Adrenal gland (tissue), 5 donors: ENCODE results near the gene AMBRA1.

Source experiments
- POLR2A ChIP-seq, 2 donors: fragments of 450-650 bp; IDR thresholded peaks; one replicate each; pipeline ENCODE4 v1.6.1; 2017; ENCODE audit warnings: antibody characterized with exemption in 2 of 2, mild to moderate bottlenecking in 2 of 2, moderate library complexity in 1 of 2
- TF ChIP-seq, protein P1 (sequence below), 6 experiments: fragments of 450-650 bp in 4 of 6; fragments of 200-600 bp in 2 of 6; sonication (generic) in 1 of 6; IDR thresholded peaks; 1 replicate in 5 of 6; 2 replicates in 1 of 6; pipeline versions ENCODE4 v1.5.1 to v1.8.0; 2016 to 2021; ENCODE audit warnings: antibody characterized with exemption in 6 of 6, mild to moderate bottlenecking in 2 of 6, moderate library complexity in 1 of 6
- donor health status: DM: no; HTN: no; CAD: no.

GRCh38 chr11:46498179-46498578 is 95.6 kb downstream of the AMBRA1 start:
- TF ChIP-seq, protein P1, sequence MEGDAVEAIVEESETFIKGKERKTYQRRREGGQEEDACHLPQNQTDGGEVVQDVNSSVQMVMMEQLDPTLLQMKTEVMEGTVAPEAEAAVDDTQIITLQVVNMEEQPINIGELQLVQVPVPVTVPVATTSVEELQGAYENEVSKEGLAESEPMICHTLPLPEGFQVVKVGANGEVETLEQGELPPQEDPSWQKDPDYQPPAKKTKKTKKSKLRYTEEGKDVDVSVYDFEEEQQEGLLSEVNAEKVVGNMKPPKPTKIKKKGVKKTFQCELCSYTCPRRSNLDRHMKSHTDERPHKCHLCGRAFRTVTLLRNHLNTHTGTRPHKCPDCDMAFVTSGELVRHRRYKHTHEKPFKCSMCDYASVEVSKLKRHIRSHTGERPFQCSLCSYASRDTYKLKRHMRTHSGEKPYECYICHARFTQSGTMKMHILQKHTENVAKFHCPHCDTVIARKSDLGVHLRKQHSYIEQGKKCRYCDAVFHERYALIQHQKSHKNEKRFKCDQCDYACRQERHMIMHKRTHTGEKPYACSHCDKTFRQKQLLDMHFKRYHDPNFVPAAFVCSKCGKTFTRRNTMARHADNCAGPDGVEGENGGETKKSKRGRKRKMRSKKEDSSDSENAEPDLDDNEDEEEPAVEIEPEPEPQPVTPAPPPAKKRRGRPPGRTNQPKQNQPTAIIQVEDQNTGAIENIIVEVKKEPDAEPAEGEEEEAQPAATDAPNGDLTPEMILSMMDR (IDR thresholded peaks at IDR 0.05), result no peak
- no peak for TF ChIP-seq POLR2A (IDR thresholded peaks at IDR 0.05)
